Measurements from ENCODE around the gene ASXL1.

DNA sequence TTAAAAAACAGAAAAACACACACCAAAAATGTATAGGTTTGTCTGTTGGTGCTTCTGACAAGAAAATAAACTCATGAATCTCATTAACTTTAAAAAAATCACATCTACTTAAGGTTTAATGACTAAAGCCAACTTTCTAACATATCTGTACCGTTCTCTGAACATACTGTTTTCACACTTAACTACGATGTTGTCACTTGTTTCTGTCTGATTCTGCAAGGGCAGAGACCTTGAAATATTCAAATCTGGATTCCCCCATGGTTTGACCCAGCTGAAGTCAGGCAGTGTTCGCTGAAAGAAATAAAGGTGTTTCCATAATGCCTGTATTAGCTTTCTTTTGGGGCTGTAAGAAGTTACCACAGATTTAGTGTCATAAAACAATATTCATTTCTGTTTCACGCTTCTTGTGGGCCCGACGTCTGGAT, 2.7 kb upstream of the ASXL1 start:
- TF ChIP-seq POLR2AphosphoS5 (IDR thresholded peaks at IDR 0.05) = no peak
- TF ChIP-seq, protein P1, sequence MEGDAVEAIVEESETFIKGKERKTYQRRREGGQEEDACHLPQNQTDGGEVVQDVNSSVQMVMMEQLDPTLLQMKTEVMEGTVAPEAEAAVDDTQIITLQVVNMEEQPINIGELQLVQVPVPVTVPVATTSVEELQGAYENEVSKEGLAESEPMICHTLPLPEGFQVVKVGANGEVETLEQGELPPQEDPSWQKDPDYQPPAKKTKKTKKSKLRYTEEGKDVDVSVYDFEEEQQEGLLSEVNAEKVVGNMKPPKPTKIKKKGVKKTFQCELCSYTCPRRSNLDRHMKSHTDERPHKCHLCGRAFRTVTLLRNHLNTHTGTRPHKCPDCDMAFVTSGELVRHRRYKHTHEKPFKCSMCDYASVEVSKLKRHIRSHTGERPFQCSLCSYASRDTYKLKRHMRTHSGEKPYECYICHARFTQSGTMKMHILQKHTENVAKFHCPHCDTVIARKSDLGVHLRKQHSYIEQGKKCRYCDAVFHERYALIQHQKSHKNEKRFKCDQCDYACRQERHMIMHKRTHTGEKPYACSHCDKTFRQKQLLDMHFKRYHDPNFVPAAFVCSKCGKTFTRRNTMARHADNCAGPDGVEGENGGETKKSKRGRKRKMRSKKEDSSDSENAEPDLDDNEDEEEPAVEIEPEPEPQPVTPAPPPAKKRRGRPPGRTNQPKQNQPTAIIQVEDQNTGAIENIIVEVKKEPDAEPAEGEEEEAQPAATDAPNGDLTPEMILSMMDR (IDR thresholded peaks at IDR 0.05 in 8 of 11, conservative IDR thresholded peaks at IDR 0.05 in 3 of 11) = no peak
- TF ChIP-seq POLR2A (IDR thresholded peaks at IDR 0.05) = no peak
